ENCODE data around the gene UBA3. TPM values are rescaled to one million over a fixed set of nuclear protein-coding genes. Genes with fewer than 3 reads are reported as not detected.

The UBA3 gene
- total and polyA plus RNA-seq, 2 donors (not counting 3 experiments of a cell fraction or from before 2014, with no cell fraction given), result 39.4 to 84.6 TPM

DNA sequence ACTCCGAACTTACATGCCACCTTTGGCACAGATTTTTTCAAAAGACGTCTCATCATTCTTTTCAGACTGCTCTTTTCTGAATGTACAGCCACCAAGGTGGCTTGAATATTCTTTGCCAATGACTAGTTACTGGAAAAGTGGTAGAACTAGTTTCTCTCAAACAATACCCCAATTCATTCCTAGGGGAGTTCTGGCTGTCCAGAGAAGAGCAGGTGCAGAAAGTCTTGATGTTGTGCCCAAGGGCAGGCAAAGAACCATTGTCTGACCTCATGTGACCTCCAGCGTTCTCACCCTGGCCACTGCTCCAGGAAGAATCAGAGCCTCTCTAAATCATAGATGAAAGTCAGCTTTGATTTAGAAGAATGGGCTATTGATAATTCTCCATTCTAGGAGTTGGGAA is 36.7 kb upstream of the UBA3 start:
- no peak for TF ChIP-seq JUN (IDR thresholded peaks at IDR 0.05; ENCODE audit: borderline replicate concordance, insufficient read depth, insufficient read length, low read depth)
- no peak for TF ChIP-seq EZH2 (IDR thresholded peaks at IDR 0.05; ENCODE audit: borderline replicate concordance, low read depth, low read length, severe bottlenecking)
- TF ChIP-seq GATA2 (IDR thresholded peaks at IDR 0.05; ENCODE audit: insufficient read depth, insufficient read length, low read depth, low read length), result no peak
- no peak for TF ChIP-seq MYC (IDR thresholded peaks at IDR 0.05; ENCODE audit: low read depth, low read length)
- TF ChIP-seq FOS (IDR thresholded peaks at IDR 0.05; ENCODE audit: borderline replicate concordance, insufficient read depth, low read length), result no peak
- TF ChIP-seq, protein P1, sequence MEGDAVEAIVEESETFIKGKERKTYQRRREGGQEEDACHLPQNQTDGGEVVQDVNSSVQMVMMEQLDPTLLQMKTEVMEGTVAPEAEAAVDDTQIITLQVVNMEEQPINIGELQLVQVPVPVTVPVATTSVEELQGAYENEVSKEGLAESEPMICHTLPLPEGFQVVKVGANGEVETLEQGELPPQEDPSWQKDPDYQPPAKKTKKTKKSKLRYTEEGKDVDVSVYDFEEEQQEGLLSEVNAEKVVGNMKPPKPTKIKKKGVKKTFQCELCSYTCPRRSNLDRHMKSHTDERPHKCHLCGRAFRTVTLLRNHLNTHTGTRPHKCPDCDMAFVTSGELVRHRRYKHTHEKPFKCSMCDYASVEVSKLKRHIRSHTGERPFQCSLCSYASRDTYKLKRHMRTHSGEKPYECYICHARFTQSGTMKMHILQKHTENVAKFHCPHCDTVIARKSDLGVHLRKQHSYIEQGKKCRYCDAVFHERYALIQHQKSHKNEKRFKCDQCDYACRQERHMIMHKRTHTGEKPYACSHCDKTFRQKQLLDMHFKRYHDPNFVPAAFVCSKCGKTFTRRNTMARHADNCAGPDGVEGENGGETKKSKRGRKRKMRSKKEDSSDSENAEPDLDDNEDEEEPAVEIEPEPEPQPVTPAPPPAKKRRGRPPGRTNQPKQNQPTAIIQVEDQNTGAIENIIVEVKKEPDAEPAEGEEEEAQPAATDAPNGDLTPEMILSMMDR (IDR thresholded peaks at IDR 0.05; ENCODE audit: extremely low read depth in 1 of 2, insufficient read depth in 1 of 2, low read depth in 1 of 2, low read length in 2 of 2), result no peak
- no peak for TF ChIP-seq POLR2A (IDR thresholded peaks at IDR 0.05; ENCODE audit: low read depth, low read length)
- no peak overlapping the region for H3K9ac ChIP-seq (replicated peaks; ENCODE audit: extremely low read depth, insufficient read depth, low read length)
- dilution Hi-C loops (cut with MboI; ENCODE audit: extremely low pct_ligation_motif_present, low sequenced_read_pairs) (no loop called here), intact Hi-C loops (cut with micrococcal nuclease) (no loop called here)
- H3K9me1 ChIP-seq (replicated peaks; ENCODE audit: control insufficient read depth, extremely low read depth, insufficient read depth, low read length), result no peaks in the 10 kb centered on the region
- no peaks in the 10 kb centered on the region for H3K9me3 ChIP-seq (replicated peaks; ENCODE audit: control insufficient read depth, insufficient read depth, low read length)
- peaks cover 11% of the 10 kb centered on the region for H3K4me1 ChIP-seq (ENCODE audit: control insufficient read depth, extremely low read depth, insufficient read depth, low read length)
- no peaks in the 10 kb centered on the region for H3K79me2 ChIP-seq (ENCODE audit: control insufficient read depth, insufficient read depth, low read length)
- no peak overlapping the region for H2AFZ ChIP-seq (ENCODE audit: low read depth, low read length)
- DNase-seq (ENCODE audit: low read depth, low spot score), result no peak
- no peak overlapping the region for H3K27ac ChIP-seq (ENCODE audit: insufficient read depth, low read depth, low read length)
- no peak overlapping the region for H3K4me3 ChIP-seq (replicated peaks in 1 of 3; ENCODE audit: insufficient read depth in 1 of 3, low read depth in 1 of 3, low read length in 3 of 3)
- no peaks in the 10 kb centered on the region for H4K20me1 ChIP-seq (replicated peaks; ENCODE audit: control insufficient read depth, extremely low read depth, insufficient read depth, low read length)
- CTCF ChIA-PET, result no interaction called here
- no peak overlapping the region for H3K4me2 ChIP-seq (ENCODE audit: insufficient read depth, low read length)
- H3K27me3 ChIP-seq (ENCODE audit: control insufficient read depth in 2 of 2, insufficient read depth in 2 of 2, low read length in 2 of 2), result no peaks in the 10 kb centered on the region
- H3K36me3 ChIP-seq (ENCODE audit: control insufficient read depth in 2 of 2, extremely low read depth in 1 of 2, insufficient read depth in 2 of 2, low read length in 2 of 2), result no peaks in the 10 kb centered on the region
- no TSS peak for BruUV-seq (replicated peaks)
- POLR2A ChIA-PET, result no interaction called here
- no peak for FAIRE-seq

Measured in endothelial cell of umbilical vein (primary cell).